Dedifferentiated amniotic fluid mesenchymal stem cell (primary cell): ENCODE measurements around the gene ARID1B.
A peak's percentile ranks its signal among the peaks of the same experiment; 100 is the strongest.

Experiments
- DNase-seq: peaks from one replicate; pipeline ENCODE4 v3.0.0-alpha.2; 2016; ENCODE audit errors: extremely low spot score

ARID1B gene

GRCh38 chr6:156824142-156824541 is 47.0 kb downstream of the ARID1B start:
- DNase-seq: no peak

GRCh38 chr6:156825475-156825874 is 48.3 kb downstream of the ARID1B start:
- no peak for DNase-seq

GRCh38 chr6:156826290-156826955 is 49.2 kb downstream of the ARID1B start:
- DNase-seq: no peak

- no peak for DNase-seq
Measured at GRCh38 chr6:156827382-156827781, 50.2 kb downstream of the ARID1B start.

- DNase-seq: peak; percentile 52
Measured at GRCh38 chr6:156828280-156828703, 51.1 kb downstream of the ARID1B start.

GRCh38 chr6:156830126-156830525 is 52.9 kb downstream of the ARID1B start:
- no peak for DNase-seq

- DNase-seq: no peak
Measured at GRCh38 chr6:156832231-156832647, 55.1 kb downstream of the ARID1B start.

- DNase-seq: no peak
Measured at GRCh38 chr6:156832669-156833068, 55.5 kb downstream of the ARID1B start.

GRCh38 chr6:156833755-156834154 is 56.6 kb downstream of the ARID1B start:
- DNase-seq: no peak

GRCh38 chr6:156839129-156839528 is 62.0 kb downstream of the ARID1B start:
- no peak for DNase-seq

GRCh38 chr6:156839591-156840001 is 62.4 kb downstream of the ARID1B start:
- no peak for DNase-seq

GRCh38 chr6:156840136-156840535 is 63.0 kb downstream of the ARID1B start:
- no peak for DNase-seq

GRCh38 chr6:156840606-156841005 is 63.4 kb downstream of the ARID1B start:
- DNase-seq: no peak

GRCh38 chr6:156841508-156841907 is 64.3 kb downstream of the ARID1B start:
- no peak for DNase-seq

GRCh38 chr6:156842598-156843250 is 65.5 kb downstream of the ARID1B start:
- DNase-seq: no peak

GRCh38 chr6:156844089-156844488 is 66.9 kb downstream of the ARID1B start:
- no peak for DNase-seq

GRCh38 chr6:156845454-156846155 is 68.4 kb downstream of the ARID1B start:
- no peak for DNase-seq

- DNase-seq: no peak
Measured at GRCh38 chr6:156846845-156847599, 69.8 kb downstream of the ARID1B start.

- DNase-seq: no peak
Measured at GRCh38 chr6:156848123-156848522, 70.9 kb downstream of the ARID1B start.

GRCh38 chr6:156848533-156848932 is 71.4 kb downstream of the ARID1B start:
- no peak for DNase-seq

GRCh38 chr6:156849806-156850205 is 72.6 kb downstream of the ARID1B start:
- no peak for DNase-seq

GRCh38 chr6:156850353-156850752 is 73.2 kb downstream of the ARID1B start:
- DNase-seq: no peak
